Right lobe of liver (tissue), 4 donors: ENCODE data around the gene EFNA5.

Experiments
- POLR2A ChIP-seq: fragments of 450-650 bp; IDR thresholded peaks from one replicate; pipeline ENCODE4 v1.6.1; 2017; ENCODE audit warnings: antibody characterized with exemption, mild to moderate bottlenecking
- TF ChIP-seq, protein P1 (sequence below), 4 donors: fragments of 200-600 bp in 3 of 4; fragments of 450-650 bp in 1 of 4; IDR thresholded peaks; one replicate each; pipeline versions ENCODE4 v1.5.1 to v1.8.0; 2016 to 2022; ENCODE audit warnings: antibody characterized with exemption in 4 of 4, mild to moderate bottlenecking in 2 of 4
- donor health status: DM: no; HTN: no; CAD: no.
- donor health status: DM: no; HTN: no; CAD: no.
- donor health status: DM: no; HTN: yes; CAD: no.

DNA sequence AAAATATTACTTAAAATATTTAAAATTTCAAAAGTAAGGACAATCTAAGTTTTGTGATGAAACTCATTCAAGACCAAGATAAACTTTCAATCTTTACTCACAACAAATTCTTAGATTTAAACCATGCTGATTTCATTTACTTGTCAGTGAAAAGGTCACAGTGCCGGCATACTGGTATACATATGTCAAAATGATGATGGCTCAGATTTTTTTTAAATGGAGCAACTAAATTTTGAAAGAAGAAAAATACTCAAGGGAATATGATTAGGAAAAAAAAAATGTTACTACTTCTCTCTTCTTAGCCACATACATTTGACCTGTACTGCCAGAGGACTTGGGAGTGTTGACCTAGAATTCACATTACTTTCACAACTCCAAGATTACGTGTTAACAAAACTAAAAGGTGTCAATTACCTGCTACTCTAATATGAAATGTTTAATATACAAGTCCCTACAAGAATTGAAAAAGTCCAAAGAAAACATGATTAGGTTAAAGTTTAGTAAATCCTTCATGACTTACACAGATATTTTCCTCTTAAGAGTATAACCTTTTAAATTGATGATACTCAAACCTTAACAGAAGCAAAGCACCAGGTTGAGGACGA, 4.6 kb downstream of the EFNA5 start:
- TF ChIP-seq, protein P1, sequence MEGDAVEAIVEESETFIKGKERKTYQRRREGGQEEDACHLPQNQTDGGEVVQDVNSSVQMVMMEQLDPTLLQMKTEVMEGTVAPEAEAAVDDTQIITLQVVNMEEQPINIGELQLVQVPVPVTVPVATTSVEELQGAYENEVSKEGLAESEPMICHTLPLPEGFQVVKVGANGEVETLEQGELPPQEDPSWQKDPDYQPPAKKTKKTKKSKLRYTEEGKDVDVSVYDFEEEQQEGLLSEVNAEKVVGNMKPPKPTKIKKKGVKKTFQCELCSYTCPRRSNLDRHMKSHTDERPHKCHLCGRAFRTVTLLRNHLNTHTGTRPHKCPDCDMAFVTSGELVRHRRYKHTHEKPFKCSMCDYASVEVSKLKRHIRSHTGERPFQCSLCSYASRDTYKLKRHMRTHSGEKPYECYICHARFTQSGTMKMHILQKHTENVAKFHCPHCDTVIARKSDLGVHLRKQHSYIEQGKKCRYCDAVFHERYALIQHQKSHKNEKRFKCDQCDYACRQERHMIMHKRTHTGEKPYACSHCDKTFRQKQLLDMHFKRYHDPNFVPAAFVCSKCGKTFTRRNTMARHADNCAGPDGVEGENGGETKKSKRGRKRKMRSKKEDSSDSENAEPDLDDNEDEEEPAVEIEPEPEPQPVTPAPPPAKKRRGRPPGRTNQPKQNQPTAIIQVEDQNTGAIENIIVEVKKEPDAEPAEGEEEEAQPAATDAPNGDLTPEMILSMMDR (IDR thresholded peaks at IDR 0.05): no peak
- TF ChIP-seq POLR2A: no peak
